Activated naive CD4-positive, alpha-beta T cell treated with anti-CD3 and anti-CD28 coated beads, Interleukin-2, amount 10 ng/mL, durations not matched to agents 7 days and 5 days (primary cell): ENCODE results near the gene SUPT4H1.

Source experiments
- CTCF ChIA-PET: fragments of 350-600 bp; sonication (Branson Sonifier 250); formaldehyde crosslinking; loops from one replicate; lab custom pipeline; 2021; ENCODE audit warnings: antibody characterized with exemption; lab: Charles Lee
- DNase-seq: peaks from one replicate; pipeline ENCODE4 v3.0.0-alpha.2; 2020
- H3K27ac Mint-ChIP-seq: one replicate; pipeline ENCODE4 v1.8.0; 2021; ENCODE audit warnings: mild to moderate bottlenecking, moderate library complexity, mixed read lengths
- H3K27me3 Mint-ChIP-seq: one replicate; pipeline ENCODE4 v1.8.0; 2021; ENCODE audit warnings: mild to moderate bottlenecking, mixed read lengths
- H3K36me3 Mint-ChIP-seq: one replicate; pipeline ENCODE4 v1.8.0; 2021; ENCODE audit warnings: mixed read lengths
- H3K4me1 Mint-ChIP-seq: one replicate; pipeline ENCODE4 v1.8.0; 2021; ENCODE audit warnings: mixed read lengths
- H3K4me3 Mint-ChIP-seq: one replicate; pipeline ENCODE4 v1.8.0; 2021; ENCODE audit warnings: mild to moderate bottlenecking, moderate library complexity, mixed read lengths
- H3K9me3 Mint-ChIP-seq: one replicate; pipeline ENCODE4 v1.8.0; 2021; ENCODE audit warnings: mixed read lengths

SUPT4H1 gene

GRCh38 chr17:58330997-58331814 lies 20.8 kb downstream of the SUPT4H1 start:
- Mint-ChIP-seq H3K27me3 (peaks cover 25% of the 10 kb centered on the region), H3K4me1 (peaks cover 35% of the 10 kb centered on the region), H3K27ac (peak overlapping the region; percentile 99), H3K4me3 (peak overlapping the region; percentile 99), H3K36me3 (peaks cover 44% of the 10 kb centered on the region), H3K9me3 (no peaks in the 10 kb centered on the region)
- peak; percentile 81 for DNase-seq
- CTCF ChIA-PET, result interaction anchor here (9.3 kb wide), 1 partner anchor 14 kb away, joined by 114 read pairs; no protein-coding TSS in a partner anchor

GRCh38 chr17:58330538-58330996 lies 21.4 kb downstream of the SUPT4H1 start:
- CTCF ChIA-PET, result interaction anchor here (9.3 kb wide), 1 partner anchor 14 kb away, joined by 114 read pairs; no protein-coding TSS in a partner anchor
- Mint-ChIP-seq H3K36me3 (peaks cover 47% of the 10 kb centered on the region), H3K27me3 (peaks cover 32% of the 10 kb centered on the region), H3K27ac (peak overlapping the region; percentile 99), H3K9me3 (no peaks in the 10 kb centered on the region), H3K4me3 (peak overlapping the region; percentile 99), H3K4me1 (peaks cover 33% of the 10 kb centered on the region)
- peak; percentile 40 for DNase-seq

- H3K9me3 Mint-ChIP-seq, result no peaks in the 10 kb centered on the region
- H3K27ac Mint-ChIP-seq, result peak overlapping the region; percentile 99
- DNase-seq, result peak; percentile 56
- H3K27me3 Mint-ChIP-seq, result peaks cover 38% of the 10 kb centered on the region
- CTCF ChIA-PET, result interaction anchor here (9.3 kb wide), 1 partner anchor 15 kb away, joined by 114 read pairs; no protein-coding TSS in a partner anchor
- H3K36me3 Mint-ChIP-seq, result peaks cover 49% of the 10 kb centered on the region
- peak overlapping the region; percentile 99 for H3K4me3 Mint-ChIP-seq
- H3K4me1 Mint-ChIP-seq, result peaks cover 33% of the 10 kb centered on the region
Measured at GRCh38 chr17:58329810-58330537, 22.0 kb downstream of the SUPT4H1 start.

- Mint-ChIP-seq H3K36me3 (peaks cover 46% of the 10 kb centered on the region), H3K4me3 (peak overlapping the region; percentile 99), H3K4me1 (peaks cover 30% of the 10 kb centered on the region), H3K9me3 (no peaks in the 10 kb centered on the region), H3K27me3 (peaks cover 38% of the 10 kb centered on the region), H3K27ac (peak overlapping the region; percentile 87)
- CTCF ChIA-PET, result interaction anchor here (1.5 to 4.0 kb wide), 3 partner anchors 13 to 23 kb away, joined by 7 to 42 read pairs (median 11); partner anchors contain the start of gene SUPT4H1
- DNase-seq, result peak; percentile 85
Measured at GRCh38 chr17:58329035-58329809, 22.8 kb downstream of the SUPT4H1 start.

GRCh38 chr17:58328195-58329034 lies 23.6 kb downstream of the SUPT4H1 start, which contains the start of gene TSPOAP1:
TSPOAP1 (minus strand) TSS chr17:58328795; CDS start chr17:58327920, 875 bp downstream.
- Mint-ChIP-seq H3K4me1 (peaks cover 30% of the 10 kb centered on the region), H3K27me3 (peaks cover 39% of the 10 kb centered on the region), H3K27ac (peak within 1 kb of the TSS; percentile 87), H3K9me3 (no peaks in the 10 kb centered on the region), H3K4me3 (peak within 1 kb of the TSS; percentile 99), H3K36me3 (peaks cover 43% of the 10 kb centered on the region)
- CTCF ChIA-PET, result interaction anchor here (0.8 to 4.0 kb wide), 10 partner anchors 9 to 104 kb away, joined by 3 to 42 read pairs (median 7); partner anchors contain the start of genes RNF43 and SUPT4H1
- DNase-seq, result peak; percentile 86

- H3K4me1 Mint-ChIP-seq, result peaks cover 30% of the 10 kb centered on the region
- no peak for DNase-seq
- CTCF ChIA-PET, result interaction anchor here (0.8 to 4.0 kb wide), 10 partner anchors 9 to 105 kb away, joined by 3 to 42 read pairs (median 7); partner anchors contain the start of genes RNF43 and SUPT4H1
Measured at GRCh38 chr17:58327363-58328194, 24.4 kb downstream of the SUPT4H1 start.

GRCh38 chr17:58326609-58327362 lies 25.2 kb downstream of the SUPT4H1 start:
- H3K27ac Mint-ChIP-seq, result peak overlapping the region; percentile 72
- peaks cover 30% of the 10 kb centered on the region for H3K4me1 Mint-ChIP-seq
- H3K36me3 Mint-ChIP-seq, result peaks cover 39% of the 10 kb centered on the region
- H3K27me3 Mint-ChIP-seq, result peaks cover 35% of the 10 kb centered on the region
- H3K9me3 Mint-ChIP-seq, result no peaks in the 10 kb centered on the region
- DNase-seq, result no peak
- peak overlapping the region; percentile 33 for H3K4me3 Mint-ChIP-seq
- CTCF ChIA-PET, result interaction anchor here (1.3 to 4.0 kb wide), 8 partner anchors 9 to 20 kb away, joined by 6 to 42 read pairs (median 8); no protein-coding TSS in a partner anchor

More at GRCh38 chr17:58327363-58328194, 24.4 kb downstream of the SUPT4H1 start:
- Mint-ChIP-seq H3K27me3 (peaks cover 42% of the 10 kb centered on the region), H3K4me3 (peak overlapping the region; percentile 99), H3K9me3 (no peaks in the 10 kb centered on the region), H3K27ac (peak overlapping the region; percentile 87), H3K36me3 (peaks cover 40% of the 10 kb centered on the region)

- Mint-ChIP-seq H3K27me3 (peaks cover 28% of the 10 kb centered on the region), H3K4me1 (peaks cover 30% of the 10 kb centered on the region), H3K36me3 (peaks cover 36% of the 10 kb centered on the region), H3K9me3 (no peaks in the 10 kb centered on the region), H3K4me3 (no peak overlapping the region), H3K27ac (peak overlapping the region; percentile 60)
- CTCF ChIA-PET, result interaction anchor here (1.1 to 4.0 kb wide), 6 partner anchors 9 to 21 kb away, joined by 3 to 42 read pairs (median 8); no protein-coding TSS in a partner anchor
- peak; percentile 39 for DNase-seq
Measured at GRCh38 chr17:58325976-58326468, 26.0 kb downstream of the SUPT4H1 start.

- DNase-seq, result peak; percentile 40
- Mint-ChIP-seq H3K27ac (no peak overlapping the region), H3K27me3 (peaks cover 27% of the 10 kb centered on the region), H3K9me3 (no peaks in the 10 kb centered on the region), H3K4me1 (peaks cover 30% of the 10 kb centered on the region), H3K4me3 (no peak overlapping the region), H3K36me3 (peaks cover 32% of the 10 kb centered on the region)
- CTCF ChIA-PET, result interaction anchor here (1.1 to 4.0 kb wide), 5 partner anchors 8 to 21 kb away, joined by 3 to 42 read pairs (median 7); no protein-coding TSS in a partner anchor
Measured at GRCh38 chr17:58325289-58325726, 26.7 kb downstream of the SUPT4H1 start.

- Mint-ChIP-seq H3K9me3 (no peaks in the 10 kb centered on the region), H3K27me3 (peaks cover 27% of the 10 kb centered on the region), H3K36me3 (peaks cover 32% of the 10 kb centered on the region), H3K27ac (no peak overlapping the region), H3K4me3 (no peak overlapping the region), H3K4me1 (peaks cover 28% of the 10 kb centered on the region)
- CTCF ChIA-PET, result interaction anchor here (1.1 to 4.0 kb wide), 3 partner anchors 11 to 20 kb away, joined by 3 to 42 read pairs (median 7); no protein-coding TSS in a partner anchor
- no peak for DNase-seq
Measured at GRCh38 chr17:58324409-58325288, 27.4 kb downstream of the SUPT4H1 start.
